Measurements from ENCODE around the gene MILR1.
"Not testable (repeated sequence)": the region's sequence is repeated elsewhere in the genome, so short reads cannot be mapped to it uniquely, and the experiment has no call there.

Gene MILR1

DNA sequence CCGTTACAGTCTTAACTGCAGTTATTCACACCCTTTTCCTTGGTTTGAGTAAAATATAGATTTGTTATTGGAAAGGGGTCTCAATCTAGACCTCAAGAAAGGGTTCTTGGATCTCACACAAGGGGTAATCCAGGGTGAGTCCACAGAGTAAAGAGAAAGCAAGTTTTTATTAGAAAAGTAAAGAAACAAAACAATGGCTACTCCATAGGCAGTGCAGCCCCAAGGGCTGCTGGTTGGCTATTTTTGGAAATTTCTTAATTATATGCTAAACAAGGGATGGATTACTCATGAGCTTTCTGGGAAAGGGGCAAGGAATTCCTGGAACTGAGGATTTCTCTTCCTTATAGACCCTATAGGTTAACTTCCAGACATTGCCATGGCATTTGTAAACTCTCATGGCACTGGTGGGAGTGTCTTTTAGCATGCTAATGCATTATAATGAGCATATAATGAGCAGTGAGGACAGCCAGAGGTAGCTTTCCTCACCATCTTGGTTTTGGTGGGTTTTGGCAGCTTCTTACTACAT lies 24.5 kb upstream of the MILR1 start:
- H3K4me3 ChIP-seq = no peak overlapping the region
- H3K27ac ChIP-seq = no peak overlapping the region

DNA sequence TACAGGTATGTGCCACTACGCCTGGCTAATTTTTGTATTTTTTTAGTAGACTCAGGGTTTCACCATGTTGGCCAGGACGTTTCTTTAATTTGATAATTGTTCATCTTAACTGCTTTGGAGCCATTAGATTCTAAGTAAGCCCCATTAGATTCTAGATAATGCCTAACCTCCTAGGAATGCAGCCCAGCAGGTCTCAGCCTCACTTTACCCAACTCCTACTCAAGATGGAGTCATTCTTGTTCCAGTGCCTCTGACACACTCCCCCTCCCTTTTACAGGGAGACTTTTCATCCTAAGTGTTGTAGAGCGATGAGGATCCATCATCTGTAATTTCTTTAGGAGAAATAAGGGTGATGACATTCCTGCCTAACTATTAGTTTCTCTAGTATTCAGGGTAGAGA lies 23.7 kb upstream of the MILR1 start:
- Histone ChIP-seq H3K4me3 (no peak overlapping the region), H3K27ac (no peak overlapping the region)

DNA sequence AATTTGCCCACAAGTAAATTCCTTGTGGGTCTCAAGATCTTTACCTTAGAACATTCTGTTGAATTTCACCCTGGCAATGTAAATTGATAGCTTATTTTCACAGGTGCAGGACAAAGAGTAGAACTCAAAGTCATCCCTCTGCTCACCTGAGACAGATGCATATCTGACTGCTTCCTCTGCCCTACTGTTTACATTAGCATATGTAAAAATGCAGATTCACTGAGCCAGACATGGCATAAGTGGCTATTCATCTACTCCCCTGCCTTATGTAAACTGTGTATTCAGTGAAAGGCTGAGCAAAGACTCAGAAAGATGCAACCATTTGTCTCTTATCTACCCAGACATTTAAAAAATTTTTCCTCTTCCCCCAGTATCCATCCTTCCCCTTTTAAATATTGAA lies 22.3 kb upstream of the MILR1 start:
- no peak overlapping the region for H3K27ac ChIP-seq
- no peak overlapping the region for H3K4me3 ChIP-seq

DNA sequence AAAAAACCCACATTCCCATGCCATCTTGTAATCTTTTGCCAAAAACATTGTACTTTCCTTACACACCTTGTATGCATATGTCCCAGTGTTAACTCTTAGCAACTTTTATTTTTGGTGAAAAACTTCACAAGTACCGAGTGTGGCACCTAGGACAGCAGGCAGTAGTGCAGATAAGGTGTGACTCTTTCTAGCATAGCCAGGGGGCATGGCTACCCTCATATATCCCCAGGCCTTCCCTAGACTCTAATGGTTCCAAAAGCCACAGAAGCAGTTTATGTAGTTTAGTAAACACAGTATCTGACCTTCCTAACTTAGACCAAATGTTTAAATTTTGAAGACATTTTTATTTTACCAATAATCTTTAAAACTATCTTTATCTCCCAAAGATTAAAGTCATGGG lies 20.5 kb upstream of the MILR1 start:
- Histone ChIP-seq H3K4me3 (no peak overlapping the region), H3K27ac (no peak overlapping the region)

DNA sequence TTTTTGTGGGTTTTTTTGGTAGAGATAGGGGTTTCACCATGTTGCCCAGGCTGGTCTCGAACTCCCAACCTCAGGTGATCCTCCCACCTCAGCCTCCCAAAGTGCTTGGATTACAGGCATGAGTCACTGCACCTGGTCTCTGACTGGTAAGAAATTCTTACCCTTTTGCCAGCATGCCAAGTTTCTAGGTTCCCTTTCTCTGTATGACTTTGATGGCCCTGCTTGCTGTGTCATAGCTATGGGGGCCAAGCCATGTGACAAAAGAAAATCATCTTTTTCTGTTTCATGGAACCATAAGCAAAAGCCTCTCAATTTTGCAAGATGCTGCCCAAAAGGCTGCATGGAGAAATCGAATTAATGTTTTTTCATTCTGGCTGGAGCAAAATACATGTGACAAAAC lies 18.9 kb upstream of the MILR1 start:
- not testable (repeated sequence) for H3K4me3 ChIP-seq, H3K27ac ChIP-seq

DNA sequence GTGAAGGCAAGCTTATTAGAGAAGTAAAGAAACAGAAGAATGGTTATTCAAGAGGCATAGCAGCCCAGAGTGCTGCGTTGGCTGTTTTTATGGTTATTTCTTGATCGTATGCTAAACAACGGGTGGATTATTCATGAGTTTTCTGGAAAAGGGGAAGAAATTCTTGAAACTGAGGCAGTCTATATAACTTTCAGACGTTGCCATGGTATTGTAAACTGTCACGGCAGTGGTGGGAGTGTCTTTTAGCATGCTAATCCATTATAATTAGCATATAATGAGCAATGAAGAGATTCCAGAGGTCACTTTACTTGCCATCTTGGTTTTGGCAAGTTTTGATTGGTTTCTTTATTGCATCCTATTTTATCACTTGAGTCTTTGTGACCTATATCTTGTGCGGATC lies 17.4 kb upstream of the MILR1 start:
- H3K27ac ChIP-seq = no peak overlapping the region
- H3K4me3 ChIP-seq = no peak overlapping the region

DNA sequence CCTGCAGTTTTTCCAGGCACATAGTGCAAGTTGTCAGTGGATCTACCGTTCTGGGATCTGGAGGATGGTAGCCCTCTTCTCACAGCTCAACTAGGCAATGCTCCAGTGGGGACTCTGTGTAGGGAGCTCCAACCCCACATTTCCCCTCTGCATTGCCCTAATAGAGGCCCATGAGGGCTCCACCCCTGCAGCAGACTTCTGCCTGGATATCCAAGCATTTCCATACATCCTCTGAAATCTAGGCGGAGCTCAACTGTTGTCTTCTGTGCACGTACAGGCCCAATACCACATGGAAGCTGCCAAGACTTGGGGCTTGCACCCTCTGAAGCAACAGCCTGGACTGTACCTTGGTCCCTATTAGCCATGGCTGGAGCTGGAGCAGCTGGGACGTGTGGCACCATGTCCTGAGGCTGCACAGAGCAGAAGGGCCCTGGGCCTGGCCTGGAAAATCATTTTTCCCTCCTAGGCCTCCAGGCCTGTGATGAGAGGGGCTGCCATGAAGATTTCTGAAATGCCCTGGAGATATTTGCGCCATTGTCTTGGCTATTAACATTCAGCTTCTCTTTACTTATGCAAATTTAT lies 10.9 kb upstream of the MILR1 start:
- Histone ChIP-seq H3K27ac (no peak overlapping the region), H3K4me3 (no peak overlapping the region)

DNA sequence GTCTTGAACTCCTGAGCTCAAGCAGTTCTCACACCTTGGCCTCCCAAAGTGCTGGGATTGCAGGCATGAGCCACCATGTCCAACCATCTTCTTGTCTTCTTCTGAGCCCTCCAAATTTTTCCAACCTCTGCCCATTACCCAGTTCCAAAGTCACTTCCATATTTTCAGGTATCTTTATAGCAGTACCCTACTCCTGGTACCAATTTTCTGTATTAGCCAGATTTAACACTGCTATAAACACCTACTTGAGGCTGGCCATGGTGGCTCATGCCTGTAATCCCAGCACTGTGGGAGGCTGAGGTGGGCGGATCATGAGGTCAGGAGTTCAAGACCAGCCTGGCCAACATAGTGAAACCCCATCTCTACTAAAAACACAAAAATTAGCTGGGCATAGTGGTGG lies 9.4 kb upstream of the MILR1 start:
- not testable (repeated sequence) for H3K27ac ChIP-seq, H3K4me3 ChIP-seq

DNA sequence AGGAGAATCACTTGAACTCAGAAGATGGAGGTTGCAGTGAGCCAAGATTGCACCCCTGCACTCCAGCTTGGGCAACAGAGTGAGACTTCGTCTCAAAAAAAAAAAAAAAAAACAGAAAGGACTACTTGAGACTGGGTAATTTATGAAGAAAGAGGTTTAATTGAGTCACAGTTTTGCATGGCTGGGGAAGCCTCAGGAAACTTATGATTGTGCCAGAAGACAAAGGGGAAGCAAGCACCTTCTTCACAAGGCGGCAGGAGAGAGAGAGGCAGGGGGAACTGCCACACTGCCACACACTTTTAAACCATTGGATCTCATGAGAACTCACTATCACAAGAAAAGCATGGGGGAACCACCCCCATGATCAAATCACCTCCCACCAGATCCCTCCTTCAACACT lies 9.0 kb upstream of the MILR1 start:
- no peak overlapping the region for H3K4me3 ChIP-seq
- H3K27ac ChIP-seq = no peak overlapping the region

DNA sequence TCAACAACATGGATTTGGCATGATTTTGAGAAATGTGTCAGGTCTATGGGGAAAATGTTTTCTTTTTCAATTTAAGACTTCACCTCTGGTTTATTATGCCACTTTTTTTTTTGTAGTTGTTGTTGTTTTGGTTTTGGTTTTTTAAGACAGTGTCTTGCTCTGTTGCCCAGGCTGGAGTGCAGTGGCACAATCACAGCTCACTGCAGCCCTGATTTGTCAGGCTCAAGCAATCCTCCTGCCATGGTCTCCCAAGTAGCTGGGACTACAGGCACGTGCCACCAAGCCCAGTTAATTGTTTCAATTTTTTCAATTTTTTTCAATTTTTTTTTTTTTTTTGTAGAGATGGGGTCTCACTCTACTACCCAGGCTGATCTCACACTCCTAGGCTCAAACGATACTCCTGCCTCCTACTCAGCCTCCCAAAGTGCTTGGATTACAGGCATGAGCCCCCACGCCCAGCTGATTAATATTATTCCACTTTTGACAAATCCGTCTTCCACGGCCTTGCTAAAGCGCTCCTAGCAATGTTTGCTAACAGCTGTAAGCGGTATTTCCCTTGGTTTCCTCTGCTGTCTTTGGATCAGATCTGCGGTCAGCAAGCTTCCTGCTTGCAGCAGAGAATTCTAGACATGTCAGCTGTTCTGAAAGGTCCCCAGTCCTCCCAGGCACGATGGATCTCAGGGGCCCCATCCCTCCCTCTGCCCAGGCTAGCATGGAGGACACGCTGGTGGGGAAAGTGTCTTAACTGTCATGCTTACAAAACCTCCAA lies 7.0 kb upstream of the MILR1 start:
- Histone ChIP-seq H3K4me3 (no peak overlapping the region), H3K27ac (peak overlapping the region in 18 of 21 experiments; percentile 5 to 85 (median 60))

DNA sequence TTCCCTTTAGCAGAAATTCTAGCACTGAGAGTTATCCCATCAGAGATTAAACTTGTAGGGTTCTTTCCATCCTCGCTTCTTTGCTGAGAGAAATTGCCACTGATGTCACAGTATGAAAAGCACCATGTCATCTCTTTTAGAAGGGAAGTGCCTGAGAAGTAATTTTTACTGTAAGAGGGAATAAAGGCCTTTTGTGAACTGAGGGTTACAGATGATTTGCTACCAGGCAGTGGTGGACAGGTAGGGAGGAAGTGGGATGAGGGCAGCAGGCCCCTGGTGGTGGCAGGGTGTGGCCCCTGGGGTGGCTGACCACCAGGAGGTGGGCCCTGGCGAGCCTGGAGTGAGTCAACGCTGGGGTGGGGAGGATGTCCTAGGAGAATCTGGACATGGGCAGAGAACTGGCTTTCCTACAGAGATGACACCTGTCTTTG lies 6.4 kb upstream of the MILR1 start:
- no peak overlapping the region for H3K4me3 ChIP-seq
- peak overlapping the region in 16 of 21 experiments; percentile 5 to 85 (median 60) for H3K27ac ChIP-seq

DNA sequence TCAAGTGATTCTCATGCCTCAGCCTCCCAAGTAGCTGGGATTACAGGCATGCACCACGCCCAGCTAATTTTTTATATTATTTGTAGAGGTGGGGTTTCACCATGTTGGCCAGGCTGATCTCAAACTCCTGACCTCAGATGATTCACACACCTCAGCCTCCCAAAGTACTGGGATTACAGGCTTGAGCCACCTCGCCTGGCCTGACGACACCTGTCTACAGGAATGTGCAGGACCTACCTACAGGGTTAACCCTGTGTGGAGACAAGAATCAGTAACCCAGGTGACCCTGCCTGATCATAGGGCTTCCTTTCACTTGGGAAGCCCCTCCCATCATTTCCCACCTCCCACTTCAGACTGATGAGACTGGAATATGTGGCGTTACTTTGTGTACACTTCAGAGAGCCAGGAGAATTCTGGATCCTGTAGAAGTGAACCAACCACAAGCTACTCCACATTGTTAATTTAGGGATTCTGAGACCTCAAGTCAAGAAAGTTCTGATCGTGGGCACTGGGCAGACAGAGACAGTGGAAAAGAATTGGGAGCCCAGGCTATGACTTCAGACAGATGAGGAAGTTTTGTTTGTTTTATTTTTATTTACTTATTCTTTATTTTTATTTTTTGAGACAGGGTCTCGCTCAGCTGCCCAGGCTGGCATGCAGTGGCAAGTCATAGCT lies 5.7 kb upstream of the MILR1 start:
- no peak overlapping the region for H3K4me3 ChIP-seq
- peak overlapping the region in 15 of 21 experiments; percentile 8 to 85 (median 54) for H3K27ac ChIP-seq

DNA sequence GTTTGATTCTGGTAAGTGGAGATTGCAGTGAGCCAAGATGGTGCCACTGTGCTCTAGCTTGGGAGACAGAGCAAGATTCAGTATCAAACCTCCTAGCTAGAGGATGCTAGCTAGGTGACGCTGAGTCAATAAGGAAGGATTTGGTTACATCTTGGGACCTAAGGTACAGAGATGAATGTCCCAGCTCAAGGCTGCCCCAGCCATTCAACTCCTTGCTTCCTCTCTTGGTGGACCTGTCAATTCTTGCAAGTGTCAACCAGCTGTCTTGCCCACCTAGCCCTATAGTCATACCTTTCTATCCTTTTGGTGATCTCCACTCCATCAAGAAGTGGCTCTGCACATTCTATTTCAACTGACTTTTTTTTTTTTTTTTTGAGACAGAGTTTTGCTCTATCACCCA lies 1.4 kb upstream of the MILR1 start:
- no peak overlapping the region for H3K4me3 ChIP-seq
- H3K27ac ChIP-seq = no peak overlapping the region

DNA sequence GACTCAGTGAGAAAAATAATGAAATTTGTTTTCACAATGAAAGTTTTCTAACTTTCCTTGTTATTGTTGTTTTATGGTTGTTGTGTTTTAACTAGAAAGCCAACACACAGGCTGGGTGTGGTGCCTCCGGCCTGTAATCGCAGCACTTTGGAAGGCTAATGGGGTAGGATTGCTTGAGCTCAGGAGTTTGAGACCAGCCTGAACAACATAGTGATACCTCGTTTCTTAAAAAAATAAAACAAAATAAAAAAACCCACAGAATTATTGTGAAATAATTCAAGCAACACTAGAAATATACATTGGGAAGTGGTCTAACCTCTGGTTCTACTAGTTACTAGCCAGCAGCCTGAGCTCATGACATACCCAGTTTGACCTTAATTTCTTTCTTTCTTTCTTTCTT lies 630 bp downstream of the MILR1 start:
- Histone ChIP-seq H3K4me3 (peak overlapping the region in 2 of 7 experiments; percentile 4 to 13), H3K27ac (peak overlapping the region in 19 of 21 experiments; percentile 13 to 80 (median 53))

DNA sequence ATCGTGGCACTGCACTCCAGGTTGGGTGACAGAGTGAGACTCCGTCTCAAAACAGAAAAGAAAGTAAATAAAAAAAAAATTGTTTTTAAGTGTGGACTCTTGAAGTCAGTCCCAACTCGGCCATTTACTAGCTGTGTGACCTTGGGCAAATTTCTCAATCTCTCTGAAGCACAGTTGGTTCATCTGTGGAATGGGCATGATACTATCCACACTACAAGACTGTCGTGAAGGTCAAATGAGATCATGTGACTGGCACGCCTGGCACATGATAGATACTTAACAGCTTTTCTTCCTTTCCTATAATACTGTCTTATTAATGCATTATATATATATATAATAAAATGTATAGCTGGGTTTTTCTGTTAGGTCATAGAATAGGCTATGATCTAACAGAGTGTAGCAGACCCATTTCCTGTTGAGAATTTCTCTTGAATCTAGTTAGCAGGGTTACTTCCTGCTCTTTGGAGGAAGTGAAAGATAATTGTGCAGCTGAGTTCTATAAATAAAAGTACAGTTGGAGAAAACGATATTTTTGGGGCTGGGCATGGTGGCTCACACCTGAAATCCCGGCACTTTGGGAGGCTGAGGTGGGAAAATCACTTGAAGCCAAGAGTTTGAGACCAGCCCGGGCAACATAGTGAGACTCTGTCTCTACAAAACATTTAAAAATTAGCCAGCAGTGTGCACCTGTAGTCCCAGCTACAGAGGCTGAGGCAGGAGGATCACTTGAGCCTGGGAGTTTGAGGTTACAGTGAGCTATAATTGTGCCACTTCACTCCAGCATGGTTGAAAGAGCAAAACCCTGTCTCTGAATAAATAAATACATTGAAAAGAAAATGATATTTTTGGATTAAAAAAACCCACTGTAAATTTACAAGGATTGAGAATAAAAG lies 7.3 kb downstream of the MILR1 start:
- peak overlapping the region in 4 of 21 experiments; percentile 17 to 52 (median 42) for H3K27ac ChIP-seq
- H3K4me3 ChIP-seq = no peak overlapping the region

DNA sequence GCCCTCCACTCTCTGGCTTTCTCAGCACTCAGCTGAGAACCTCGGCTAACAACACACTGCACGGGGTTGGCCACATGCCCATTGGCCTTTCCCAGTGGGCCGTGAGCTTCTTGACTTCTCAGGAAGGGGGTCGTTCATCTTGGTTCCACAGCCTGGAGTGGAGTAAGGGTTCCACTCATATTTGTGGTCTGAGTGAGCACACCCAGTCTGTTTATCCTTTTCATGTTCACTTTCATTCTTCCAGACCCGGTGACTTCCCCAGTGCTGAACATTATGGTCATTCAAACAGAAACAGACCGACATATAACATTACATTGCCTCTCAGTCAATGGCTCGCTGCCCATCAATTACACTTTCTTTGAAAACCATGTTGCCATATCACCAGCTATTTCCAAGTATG lies 8.2 kb downstream of the MILR1 start:
- H3K4me3 ChIP-seq = no peak overlapping the region
- no peak overlapping the region for H3K27ac ChIP-seq

DNA sequence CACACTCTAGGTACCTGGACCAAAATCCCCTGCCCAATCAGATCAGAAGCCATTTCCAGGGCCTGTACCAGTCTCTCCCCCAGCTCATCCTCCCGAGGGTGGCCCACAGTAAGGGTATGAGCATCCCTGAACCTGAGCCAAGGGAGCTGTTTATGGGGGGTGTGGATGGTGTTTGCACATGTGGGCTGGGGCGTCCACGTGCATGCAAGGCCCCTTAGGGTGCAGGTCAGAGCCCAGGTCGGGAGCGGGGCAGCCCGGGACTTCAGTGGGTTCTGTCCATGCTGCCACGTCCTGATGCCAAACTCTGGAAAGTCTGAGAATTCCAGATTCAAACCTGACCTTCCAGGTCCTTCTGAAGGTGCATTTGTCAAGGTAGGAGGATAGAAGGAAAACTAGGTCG lies 9.8 kb downstream of the MILR1 start:
- no peak overlapping the region for H3K4me3 ChIP-seq
- H3K27ac ChIP-seq = no peak overlapping the region

DNA sequence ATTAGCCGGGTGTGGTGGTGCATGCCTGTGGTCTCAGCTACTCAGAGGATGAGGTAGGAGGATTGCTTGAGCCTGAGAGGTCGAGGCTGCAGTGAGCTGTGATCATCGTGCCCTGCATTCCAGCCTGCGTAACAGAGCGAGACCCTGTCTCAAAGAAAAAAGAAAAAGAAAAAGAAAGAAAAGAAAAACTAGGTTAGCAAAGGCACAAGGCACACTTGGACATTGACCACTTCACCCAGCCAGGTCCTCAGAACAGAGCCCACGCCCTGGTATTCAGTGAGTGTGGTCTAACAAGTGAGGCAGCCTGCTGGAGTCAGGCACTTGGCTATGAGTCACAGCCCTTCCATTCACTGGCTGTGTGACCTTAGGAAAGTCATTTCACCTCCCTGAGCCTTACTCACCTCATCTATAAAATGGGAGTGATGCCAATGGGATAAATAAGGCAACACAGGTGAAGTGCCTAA lies 10.4 kb downstream of the MILR1 start:
- Histone ChIP-seq H3K4me3 (no peak overlapping the region), H3K27ac (no peak overlapping the region)

DNA sequence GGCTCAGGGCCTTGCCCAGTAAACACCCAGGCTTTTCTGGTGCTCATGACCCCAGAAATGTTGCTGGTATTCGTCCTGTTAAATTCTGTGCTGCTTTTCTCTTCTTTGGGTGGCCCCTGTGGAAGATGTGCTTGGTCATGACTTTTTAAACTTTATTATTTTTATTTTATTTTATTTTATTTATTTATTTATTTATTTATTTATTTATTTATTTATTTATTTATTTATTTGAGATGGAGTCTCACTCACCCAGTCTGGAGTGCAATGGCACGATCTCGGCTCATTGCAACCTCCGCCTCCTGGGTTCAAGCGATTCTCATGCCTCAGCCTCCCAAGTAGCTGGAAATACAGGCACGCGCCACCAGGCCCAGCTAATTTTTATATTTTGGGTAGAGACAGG lies 10.9 kb downstream of the MILR1 start:
- not testable (repeated sequence) for H3K27ac ChIP-seq, H3K4me3 ChIP-seq

DNA sequence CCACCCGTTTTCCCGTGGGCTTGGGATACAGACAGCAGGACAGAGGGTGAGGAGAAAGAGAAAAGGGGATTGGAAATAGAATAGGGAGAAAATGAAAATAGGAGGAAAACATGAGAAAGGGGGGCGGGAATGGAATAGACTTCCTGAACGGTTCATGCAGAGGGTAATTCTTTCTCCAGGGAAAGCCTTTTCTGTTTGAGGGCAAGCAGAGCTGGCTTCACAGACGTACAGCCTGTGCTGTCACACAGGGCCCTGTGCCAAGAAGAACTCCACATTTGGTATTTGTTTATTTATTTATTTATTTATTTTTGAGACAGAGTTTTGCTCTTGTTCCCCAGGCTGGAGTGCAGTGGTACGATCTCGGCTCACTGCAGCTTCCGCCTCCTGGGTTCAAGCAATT lies 12.0 kb downstream of the MILR1 start:
- H3K4me3 ChIP-seq = no peak overlapping the region
- no peak overlapping the region for H3K27ac ChIP-seq

All from skin epidermis (tissue), 12 donors.